Stimulated activated CD4-positive, alpha-beta T cell treated with anti-CD3 and anti-CD28 coated beads, Interleukin-1b, Interleukin-23, amount 100 ng/mL, for 1 hour (primary cell): Measurements from ENCODE around the gene IP6K1.
"Not testable (repeated sequence)": the region's sequence is repeated elsewhere in the genome, so short reads cannot be mapped to it uniquely, and the experiment has no call there.

Experiments used
- DNase-seq, 2 donors: peaks; one replicate each; pipeline ENCODE4 v3.0.0-alpha.2; 2020; ENCODE audit warnings: low read depth in 2 of 2

Gene IP6K1

DNA sequence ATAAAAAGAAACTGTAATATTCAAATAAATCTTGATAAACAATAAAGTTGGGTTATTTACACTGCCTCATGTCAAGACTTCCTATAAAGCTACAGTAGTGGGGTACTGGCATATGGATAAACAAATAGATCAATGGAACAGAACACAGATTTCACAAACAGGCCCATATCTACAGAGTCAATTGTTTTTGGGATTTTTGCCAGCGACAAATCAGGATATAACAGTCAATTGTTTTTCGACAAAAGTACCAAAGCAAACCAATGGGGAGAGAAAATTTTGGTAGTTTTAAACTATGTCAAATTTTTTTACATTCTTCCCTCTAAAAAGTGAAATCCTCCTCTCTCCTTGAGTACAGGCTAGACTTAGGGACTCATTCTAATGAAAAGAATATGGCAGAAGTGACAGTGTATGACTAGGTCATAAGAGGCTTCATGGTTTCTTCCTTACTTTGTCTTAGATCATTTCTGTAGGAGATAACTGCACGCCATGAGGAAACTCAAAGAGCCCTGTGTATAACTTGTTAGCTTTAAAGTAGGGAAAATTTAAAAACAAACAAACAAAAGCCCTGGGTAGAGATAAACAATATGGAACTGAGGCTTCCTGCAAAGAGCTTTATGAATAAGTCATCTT, 16.9 kb downstream of the IP6K1 start:
- DNase-seq, result no peak

DNA sequence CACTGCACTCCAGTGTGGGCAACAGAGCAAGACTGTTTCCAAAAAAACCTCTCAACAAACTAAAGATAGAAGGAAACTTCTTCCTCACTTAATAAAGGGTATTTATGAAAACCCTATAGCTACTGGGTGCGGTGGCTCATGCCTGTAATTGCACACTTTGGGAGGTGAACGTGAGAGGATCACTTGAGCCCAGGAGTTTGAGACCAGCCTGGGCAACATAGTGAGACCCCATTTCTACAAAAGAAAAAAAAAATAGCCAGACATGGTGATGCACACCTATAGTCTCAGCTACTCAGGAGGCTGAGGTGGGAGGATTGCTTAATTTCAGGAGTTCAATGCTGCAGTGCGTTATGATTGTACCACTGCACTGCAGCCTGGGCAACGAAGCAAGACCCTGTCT, 22.4 kb downstream of the IP6K1 start:
- DNase-seq, result no peak

DNA sequence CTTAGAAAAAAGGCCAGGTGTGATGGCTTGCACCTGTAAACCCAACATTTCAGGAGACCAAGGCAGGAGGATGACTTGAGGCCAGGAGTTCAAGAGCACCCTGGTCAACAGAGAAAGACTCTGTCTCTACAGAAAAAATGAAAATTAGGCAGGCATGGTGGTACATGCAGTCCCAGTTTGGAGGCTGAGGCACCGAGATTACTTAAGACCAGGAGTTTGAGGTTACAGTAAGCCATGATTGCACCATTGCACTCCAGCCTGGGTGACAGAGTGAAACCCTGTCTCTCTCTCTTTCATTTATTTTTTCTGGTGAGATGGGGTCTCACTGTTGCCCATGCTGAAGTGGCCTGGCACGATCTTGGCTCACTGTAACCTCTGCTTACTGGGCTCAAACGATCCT, 24.7 kb downstream of the IP6K1 start:
- DNase-seq, result no peak

DNA sequence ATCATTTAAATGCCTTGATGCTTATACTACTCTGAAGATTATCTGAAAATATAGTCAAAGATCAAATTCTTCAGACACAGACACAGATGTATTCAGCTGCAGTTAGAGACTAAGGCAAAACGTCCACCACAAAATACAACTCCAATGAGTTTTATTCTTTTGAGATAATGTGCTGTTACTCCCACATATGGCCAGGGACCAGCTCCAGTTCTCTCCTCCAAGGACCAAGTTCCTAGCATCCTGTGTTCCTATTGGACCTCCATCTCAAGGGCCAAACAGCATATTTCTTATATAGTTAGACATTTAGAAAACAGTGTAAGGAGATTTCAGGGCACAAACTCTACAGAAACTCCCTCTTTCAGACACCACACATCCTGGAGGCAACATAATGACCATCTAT, 27.1 kb downstream of the IP6K1 start:
- DNase-seq, result no peak

DNA sequence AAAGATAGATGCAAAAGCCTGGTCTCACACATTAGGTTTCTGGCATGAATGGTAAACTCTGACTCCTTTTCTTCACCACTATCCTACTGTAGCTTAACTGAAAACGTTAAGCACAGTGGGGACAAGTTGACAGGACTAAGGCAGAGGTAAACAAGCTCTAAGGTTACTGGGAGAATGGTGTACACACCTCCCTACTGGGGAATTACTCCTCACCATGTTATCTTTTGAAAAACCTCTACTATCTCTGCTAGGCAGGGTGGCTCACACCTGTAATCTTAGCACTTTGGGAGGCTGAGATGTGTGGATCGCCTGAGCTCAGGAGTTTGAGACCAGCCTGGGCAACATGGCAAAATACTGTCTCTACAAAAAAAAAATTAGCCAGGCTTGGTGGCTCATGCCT, 29.1 kb downstream of the IP6K1 start:
- DNase-seq, result no peak

DNA sequence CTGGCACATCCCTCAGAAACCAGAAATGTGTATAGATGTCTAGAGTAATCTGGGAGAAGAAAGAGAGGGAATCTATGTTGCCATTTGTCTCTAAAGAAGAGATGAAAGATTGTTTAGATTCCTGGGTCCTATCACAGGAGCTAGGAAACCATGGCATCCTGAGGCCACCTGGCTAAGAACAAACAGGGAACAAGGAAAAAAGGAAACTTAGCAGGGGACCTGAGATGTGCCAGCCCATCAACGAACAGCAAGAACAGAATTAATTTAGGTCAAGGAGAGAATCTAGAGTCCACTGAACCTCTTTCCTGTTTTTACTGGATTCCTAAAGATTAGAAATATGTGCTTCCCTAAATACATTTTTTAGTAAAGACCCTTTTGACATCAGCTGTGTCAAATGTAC, 30.3 kb downstream of the IP6K1 start:
- DNase-seq, result no peak

DNA sequence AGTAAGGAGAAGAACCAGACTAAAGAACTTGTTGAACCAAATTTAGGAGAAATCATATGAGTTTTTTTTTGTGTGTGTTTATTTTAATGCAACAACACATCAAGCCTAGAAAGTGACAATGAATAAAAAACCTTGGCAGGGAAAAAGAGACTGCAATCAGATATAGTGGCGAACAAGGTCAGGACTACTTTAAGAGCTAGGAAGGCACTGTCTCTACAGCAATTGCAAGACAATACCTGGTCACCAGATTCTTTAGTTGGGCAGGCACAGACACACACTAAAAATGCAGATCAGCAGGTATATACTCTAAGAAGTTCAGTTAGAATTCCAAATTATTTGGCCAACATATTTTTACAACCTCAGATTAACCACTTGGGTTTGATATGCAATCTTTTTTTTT, 31.8 kb downstream of the IP6K1 start:
- DNase-seq, result no peak

DNA sequence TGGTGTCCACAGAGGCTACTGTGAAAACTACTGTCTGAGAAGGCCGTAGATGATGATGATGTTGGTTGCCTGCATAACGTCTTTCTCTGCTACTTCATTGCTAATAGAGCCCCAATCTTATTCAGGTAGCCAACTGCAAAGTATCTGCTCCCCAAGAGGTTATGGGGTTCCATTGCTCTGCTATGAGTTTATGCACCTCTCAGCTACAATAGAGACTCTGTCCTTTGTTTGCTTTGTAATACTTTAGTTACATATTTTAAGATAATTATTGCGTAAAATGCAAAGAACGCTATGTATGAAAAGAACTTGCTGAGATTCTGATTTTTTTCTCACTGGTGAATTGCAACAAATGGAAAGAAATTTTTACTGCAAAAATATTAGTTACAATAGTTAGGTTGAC, 34.8 kb downstream of the IP6K1 start:
- DNase-seq, result no peak

DNA sequence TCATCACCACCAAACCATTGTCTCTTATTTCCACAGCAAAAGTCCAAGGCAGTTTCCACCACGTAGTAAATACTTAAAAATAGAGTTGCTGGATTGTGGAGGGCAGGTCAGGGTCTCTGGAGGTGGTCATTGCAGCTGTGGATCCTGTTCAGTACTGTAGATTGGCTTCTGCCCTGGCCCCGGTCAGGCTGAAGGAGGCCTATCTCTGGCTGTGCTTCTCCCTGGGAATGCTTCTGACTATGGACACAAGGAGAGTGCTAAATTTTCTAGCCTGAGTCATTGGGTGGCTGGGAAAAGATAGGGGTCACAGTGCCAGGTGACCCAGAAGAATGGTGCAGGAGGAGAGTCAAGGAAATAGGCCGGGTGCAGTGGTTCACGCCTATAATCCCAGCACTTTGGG, 36.3 kb downstream of the IP6K1 start:
- DNase-seq, result no peak

DNA sequence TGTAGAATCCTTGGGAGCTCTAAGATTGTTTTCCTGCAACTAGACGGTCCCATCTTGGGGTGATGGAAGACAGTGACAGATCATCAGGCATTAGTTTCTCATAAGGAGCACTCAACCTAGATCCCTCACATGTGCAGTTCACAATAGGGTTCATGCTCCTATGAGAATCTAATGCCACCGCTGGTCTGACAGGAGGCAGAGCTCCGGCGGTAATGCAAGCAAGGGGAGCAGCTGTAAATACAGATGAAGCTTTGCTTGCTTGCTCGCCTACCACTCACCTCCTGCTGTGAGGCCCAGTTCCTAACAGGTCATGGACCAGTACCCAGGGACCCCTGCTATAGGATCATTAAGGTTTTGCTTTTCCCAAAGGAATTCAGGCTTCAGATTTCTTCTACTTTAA, 37.5 kb downstream of the IP6K1 start:
- DNase-seq, result not testable (repeated sequence)

DNA sequence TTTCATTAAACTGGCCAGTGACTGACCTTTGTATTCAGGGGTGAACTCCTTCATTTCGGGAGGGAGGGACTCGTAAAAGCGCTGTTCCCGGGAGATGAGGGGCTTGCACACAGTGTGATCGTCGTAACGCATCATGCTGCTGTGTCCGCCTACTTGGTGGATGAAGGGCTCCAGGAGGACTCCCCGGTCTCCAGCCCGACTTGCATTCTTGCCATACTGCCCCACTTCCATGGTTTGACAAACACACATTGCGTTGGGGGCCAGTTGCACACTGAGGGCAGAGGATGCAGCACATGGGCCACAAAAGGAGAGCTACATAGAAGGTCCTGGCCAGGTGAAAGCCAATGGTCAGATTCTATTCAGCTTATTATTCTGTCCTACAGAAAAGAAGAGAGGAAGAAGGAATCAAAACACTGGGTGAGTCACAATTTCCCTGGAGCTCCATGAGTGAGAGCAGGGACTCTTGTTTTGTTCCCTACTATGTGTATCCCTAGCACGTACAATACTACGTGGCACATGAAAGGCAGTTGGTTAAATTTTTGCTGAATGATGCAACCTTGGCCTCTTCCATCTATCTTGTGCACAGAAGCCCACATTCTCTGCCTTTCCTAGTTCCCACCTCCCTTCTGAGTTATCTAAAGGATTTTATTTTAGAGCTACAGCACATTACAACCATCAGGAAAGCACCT, 38.4 kb downstream of the IP6K1 start:
- no peak for DNase-seq

DNA sequence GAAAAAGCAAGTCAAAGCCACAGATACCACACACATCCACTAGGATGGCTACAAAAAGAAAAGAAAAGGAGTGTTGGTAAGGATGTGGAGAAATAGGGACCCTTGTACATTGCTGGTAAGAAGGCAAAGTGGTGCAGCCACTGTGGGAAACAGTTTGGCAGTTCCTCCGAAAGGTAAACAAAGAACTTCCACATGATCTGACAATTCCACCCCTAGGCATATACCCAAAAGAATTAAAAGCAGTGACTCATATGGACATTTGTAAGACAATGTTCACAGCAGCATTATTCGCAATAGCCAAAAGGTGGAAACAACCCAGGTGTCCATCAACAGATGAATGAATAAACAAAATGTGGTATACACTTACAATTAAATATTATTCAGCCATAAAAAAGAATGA, 40.4 kb downstream of the IP6K1 start:
- no peak for DNase-seq

DNA sequence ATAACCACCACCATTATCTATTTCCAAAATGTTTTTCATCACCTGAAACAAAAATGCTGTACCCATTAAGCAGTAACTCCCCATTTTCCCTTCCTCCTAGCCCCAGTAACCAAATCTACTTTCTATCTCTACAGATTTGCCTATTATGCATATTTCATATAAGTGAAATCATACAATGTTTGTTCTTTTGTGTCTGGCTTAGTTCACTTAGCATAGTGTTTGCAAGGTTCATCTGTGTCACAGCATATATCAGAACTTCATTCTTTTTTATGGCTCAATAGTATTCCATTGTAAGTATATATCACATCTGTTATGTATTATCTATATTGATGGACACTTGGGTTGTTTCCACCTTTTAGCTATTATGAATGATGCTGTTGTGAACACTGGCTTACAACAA, 45.9 kb downstream of the IP6K1 start:
- DNase-seq, result no peak

DNA sequence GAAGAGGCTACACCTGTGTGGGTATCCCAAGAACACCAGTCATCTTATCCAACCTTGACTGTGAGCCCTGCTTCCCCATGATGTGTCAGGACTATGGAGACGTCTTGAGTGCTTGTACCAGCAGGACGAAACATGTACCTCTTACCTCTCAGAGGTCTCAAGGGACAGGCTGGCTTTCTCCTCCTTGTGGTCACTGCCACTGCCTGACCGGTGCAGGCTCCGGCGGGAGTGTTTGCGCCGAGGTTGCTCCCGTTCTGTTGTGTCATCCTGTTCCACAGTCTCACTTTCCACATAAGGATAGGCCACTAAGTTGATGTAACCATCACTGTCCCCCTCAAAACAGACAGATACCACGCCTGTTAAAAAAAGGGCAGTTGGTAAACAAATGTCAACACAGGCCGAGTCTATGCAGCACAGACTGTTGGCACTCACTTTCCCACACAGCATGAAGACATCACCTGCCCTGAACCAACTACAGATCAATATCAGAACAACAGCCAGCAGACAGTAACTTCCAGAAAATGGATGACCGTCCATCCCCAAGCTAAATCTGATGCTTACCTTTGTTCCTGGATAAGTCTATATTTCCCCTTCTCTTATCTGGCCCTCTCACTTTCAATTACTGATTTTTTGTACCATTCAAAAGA, 48.2 kb downstream of the IP6K1 start:
- DNase-seq, result no peak

DNA sequence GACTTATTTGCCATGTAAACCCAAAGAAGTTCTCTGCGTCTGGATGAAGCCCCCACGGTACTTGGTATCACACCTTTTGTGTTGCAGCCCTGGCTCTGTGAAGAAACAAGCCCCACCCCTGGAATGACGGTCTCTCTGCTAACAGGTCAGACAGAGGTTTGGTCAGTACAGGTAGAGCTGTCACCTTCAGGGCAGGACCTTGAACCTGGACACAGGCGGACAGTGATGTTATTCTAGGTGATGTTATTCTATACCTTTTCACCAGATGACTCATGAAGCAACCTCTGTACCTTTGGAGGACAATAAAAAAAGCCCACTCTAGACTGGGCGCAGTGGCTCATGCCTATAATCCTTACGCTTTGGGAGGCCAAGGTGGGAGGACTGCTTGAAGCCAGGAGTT, 51.6 kb downstream of the IP6K1 start:
- no peak for DNase-seq

DNA sequence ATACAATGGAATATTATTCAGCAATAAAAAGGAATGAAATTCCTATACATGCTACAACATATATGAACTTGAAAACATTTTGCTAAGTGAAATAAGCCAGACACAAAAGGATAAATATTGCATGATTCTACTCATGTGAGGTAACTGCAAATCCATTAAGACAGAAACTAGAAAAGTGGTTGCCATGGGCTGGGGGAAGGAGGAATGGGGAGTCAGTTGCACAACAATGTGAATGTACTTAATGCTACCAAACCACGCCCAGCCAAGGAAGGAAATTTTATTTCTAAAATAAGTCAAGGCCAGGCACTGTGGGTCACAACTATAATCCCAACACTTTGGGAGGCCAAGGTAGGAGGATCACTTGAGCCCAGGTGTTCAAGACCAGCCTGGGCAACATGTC, 52.8 kb downstream of the IP6K1 start:
- DNase-seq, result no peak

DNA sequence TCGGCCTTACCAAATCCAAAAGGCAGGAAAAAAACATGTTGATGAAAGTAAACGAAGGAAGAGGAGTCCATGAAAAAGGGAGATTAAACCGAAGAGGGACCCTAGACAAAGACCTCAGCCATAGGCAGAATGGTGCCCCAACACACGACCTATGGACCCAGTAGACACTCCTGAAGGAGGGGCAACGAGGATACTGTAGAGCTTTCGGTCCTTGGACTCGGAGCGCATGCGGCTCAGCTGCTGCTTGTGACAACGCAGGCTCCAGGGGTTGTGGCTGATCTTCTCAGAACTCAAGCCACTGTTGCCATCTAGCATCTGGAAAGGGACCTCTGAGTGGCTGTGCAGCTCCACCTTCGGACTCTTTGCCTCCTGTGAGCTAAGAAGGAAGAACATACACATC, 53.7 kb downstream of the IP6K1 start:
- no peak for DNase-seq

DNA sequence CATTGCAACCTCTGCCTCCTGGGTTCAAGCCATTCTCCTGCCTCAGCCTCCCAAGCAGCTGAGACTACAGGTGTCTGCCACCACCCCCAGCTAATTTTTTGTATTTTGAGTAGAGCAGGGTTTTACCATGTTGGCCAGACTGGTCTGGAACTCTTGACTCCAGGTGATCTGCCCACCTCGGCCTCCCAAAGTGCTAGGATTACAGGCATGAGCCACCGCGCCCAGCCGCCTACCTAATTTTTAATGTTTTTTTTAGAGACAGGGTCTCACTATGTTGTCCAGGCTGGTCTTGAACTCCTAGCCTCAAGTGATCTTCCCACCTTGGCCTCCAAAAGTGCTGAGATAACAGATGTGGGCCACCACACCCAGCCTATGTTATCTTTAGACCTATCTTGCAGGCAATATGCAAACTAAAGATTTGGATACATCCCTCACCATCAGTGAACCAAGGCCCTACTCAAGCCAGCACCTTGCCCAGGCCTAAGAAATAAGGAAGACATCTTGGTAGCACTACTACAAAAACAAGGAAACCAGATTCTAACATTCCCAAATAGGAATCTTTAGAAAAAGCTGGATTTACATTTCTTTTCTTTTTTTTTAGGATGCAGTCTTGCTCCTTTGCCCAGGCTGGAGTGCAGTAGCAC, 56.3 kb downstream of the IP6K1 start:
- DNase-seq, result no peak

DNA sequence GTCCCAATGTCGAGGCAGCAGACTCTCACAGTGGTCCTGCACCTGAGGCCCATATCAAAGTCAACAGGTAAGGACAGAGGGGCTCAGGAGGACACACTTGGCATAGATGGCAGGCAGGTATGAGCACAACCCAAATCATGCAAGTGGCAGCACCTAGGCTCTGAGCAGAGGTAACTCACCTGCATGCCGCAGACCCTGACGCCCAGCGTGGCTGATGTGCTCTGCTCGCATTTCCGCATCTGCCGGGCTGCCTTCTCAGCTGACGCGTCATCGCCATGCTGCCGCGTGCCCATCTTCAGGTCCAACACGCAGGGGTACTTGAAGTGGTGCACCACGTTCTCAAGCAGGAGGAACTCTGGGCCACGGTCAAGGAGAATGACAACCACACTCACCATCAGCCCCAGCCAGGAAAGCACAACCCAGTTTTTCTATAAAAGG, 58.4 kb downstream of the IP6K1 start:
- no peak for DNase-seq

DNA sequence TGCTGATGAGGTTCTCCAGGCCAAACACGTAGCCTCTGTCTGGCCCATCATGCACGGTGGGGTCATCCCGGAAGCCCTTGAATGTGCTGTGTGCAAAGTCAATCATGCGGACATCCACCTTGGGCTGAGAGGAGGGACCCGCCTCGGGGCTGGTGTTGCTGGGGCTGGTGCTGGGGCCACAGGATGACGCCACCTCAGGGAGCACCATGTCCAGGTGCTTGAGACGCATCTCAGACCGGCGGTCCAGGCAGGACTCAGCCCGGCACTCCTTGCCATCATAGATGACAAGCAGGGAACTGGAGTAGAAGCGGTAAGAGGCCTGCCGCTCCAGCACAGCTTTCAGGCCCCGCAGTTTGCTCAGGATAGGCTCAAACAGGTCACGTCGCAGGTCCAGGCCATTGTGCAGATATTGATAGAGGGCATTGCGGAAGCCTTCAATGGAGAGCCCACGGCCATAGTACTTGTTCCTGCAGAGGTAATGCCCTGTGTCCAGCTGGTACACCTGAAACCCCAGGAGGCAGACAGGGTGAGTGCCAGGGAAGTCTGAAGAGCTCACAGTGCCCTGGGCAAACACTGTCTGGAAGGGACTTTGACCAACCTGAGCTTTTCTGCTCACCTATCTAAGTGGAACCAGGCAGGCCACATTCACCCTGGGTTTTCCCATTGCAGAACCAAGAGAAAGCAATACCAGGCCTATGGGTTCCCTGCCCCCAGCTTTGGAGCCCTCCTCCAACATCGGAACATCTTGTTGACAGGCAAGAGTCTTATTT, 59.0 kb downstream of the IP6K1 start:
- no peak for DNase-seq

DNA sequence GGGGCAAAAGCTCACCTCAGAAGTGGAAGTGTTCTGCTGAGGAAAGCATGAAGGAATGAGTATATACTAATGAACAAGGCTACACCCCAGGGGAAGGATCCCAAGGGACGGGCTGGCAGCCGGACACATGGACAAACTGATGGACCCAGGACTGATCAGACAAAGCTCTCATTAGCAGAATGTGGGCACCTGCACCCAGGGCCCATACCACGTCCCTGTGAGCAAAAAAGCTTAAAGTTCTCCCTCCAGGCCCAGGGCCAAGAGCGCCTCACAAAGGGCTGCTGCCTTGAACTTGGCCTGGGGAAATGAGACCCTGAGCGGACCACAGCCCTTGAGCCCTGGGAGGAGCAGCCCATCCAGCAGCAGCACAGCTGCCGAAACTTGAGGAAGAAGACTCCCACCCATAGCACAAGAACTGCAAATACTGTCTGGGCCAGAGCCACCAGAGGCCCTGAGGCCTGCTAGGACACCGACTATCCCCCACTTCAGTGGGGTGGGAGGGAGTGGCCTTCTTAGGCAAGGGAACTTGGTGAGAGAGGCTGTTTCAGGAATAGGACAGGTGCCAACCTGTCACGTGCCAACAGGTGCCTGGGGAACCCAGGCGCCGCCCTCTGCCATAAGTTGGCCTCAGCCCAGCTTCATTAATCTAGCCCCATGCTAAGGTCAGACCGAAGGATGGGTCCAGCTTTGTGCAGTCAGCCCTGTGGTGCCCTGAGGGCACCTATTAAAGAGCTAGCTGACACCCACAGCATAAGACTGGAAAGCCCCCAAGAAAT, 60.2 kb downstream of the IP6K1 start:
- no peak for DNase-seq
